Right lobe of liver (tissue), 4 donors: ENCODE results near the gene TESK1.

Experiments used
- POLR2A ChIP-seq: fragments of 450-650 bp; IDR thresholded peaks from one replicate; pipeline ENCODE4 v1.6.1; 2017; ENCODE audit warnings: antibody characterized with exemption, mild to moderate bottlenecking
- TF ChIP-seq, protein P1 (sequence below), 4 donors: fragments of 200-600 bp in 3 of 4; fragments of 450-650 bp in 1 of 4; IDR thresholded peaks; one replicate each; pipeline versions ENCODE4 v1.5.1 to v1.8.0; 2016 to 2022; ENCODE audit warnings: antibody characterized with exemption in 4 of 4, mild to moderate bottlenecking in 2 of 4
- donor health status: DM: no; HTN: no; CAD: no.
- donor health status: DM: no; HTN: no; CAD: no.
- donor health status: DM: no; HTN: yes; CAD: no.

DNA sequence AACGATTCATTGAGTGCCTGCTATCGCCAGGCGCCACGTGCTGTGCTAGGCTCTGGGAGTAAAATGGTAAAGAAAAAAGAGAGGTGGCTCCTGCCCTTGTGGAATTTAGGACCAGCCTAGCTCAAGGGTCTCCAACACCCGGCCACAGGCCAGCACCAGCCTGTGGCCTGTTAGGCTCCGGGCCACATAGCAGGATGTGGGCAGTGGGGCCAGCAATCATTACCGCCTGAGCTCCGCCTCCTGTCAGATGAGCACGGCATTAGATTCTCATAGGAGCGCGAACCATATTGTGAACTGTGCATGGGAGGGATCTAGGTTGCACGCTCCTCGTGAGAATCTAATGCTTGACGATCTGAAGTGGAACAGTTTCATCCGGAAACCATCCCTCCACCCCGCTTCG is 51.3 kb downstream of the TESK1 start:
- TF ChIP-seq, protein P1, sequence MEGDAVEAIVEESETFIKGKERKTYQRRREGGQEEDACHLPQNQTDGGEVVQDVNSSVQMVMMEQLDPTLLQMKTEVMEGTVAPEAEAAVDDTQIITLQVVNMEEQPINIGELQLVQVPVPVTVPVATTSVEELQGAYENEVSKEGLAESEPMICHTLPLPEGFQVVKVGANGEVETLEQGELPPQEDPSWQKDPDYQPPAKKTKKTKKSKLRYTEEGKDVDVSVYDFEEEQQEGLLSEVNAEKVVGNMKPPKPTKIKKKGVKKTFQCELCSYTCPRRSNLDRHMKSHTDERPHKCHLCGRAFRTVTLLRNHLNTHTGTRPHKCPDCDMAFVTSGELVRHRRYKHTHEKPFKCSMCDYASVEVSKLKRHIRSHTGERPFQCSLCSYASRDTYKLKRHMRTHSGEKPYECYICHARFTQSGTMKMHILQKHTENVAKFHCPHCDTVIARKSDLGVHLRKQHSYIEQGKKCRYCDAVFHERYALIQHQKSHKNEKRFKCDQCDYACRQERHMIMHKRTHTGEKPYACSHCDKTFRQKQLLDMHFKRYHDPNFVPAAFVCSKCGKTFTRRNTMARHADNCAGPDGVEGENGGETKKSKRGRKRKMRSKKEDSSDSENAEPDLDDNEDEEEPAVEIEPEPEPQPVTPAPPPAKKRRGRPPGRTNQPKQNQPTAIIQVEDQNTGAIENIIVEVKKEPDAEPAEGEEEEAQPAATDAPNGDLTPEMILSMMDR (IDR thresholded peaks at IDR 0.05) = no peak
- no peak for TF ChIP-seq POLR2A
